ENCODE results near the gene ZFP92. TPM values are rescaled to one million over a fixed set of nuclear protein-coding genes. Genes with fewer than 3 reads are reported as not detected.

ZFP92 gene
- total RNA-seq, 1 donor from 2014 or later = not detected

- Mint-ChIP-seq H3K4me1 (peaks cover 23% of the 10 kb centered on the region), H3K27ac (no peak overlapping the region), H3K9me3 (peaks cover 33% of the 10 kb centered on the region), H3K4me3 (no peak overlapping the region), H3K36me3 (no peaks in the 10 kb centered on the region), H3K27me3 (ENCODE audit: insufficient read depth, low read depth) (peaks cover 12% of the 10 kb centered on the region)
- H3K4me3 ChIP-seq = no peak overlapping the region
- H3K4me2 ChIP-seq = no peak overlapping the region
- H3K9me3 ChIP-seq (ENCODE audit: low read depth) = no peaks in the 10 kb centered on the region
- TF ChIP-seq EZH2 (IDR thresholded peaks at IDR 0.05) (no peak), EZH2phosphoT487 (IDR thresholded peaks at IDR 0.05) (no peak), CTCF (IDR thresholded peaks at IDR 0.05) (no peak)
- no peak overlapping the region for H2AFZ ChIP-seq (replicated peaks)
- no peaks in the 10 kb centered on the region for H3K36me3 ChIP-seq
- no peak overlapping the region for H3K27ac ChIP-seq
- H3K4me1 ChIP-seq = no peaks in the 10 kb centered on the region
- peaks cover 23% of the 10 kb centered on the region for H3K27me3 ChIP-seq
- H3K9ac ChIP-seq = no peak overlapping the region
- H3K79me2 ChIP-seq (ENCODE audit: low read depth) = no peaks in the 10 kb centered on the region
- DNase-seq (ENCODE audit: low spot score) = no peak
- H3F3A ChIP-seq (ENCODE audit: low read depth) = no peaks in the 10 kb centered on the region
- H4K20me1 ChIP-seq (ENCODE audit: low read depth) = no peaks in the 10 kb centered on the region
Measured at GRCh38 chrX:153414856-153415510, 3.7 kb downstream of the ZFP92 start.

GRCh38 chrX:153416781-153417450, 5.6 kb downstream of the ZFP92 start:
- TF ChIP-seq EZH2 (IDR thresholded peaks at IDR 0.05) = no peak
- no peak for TF ChIP-seq CTCF (IDR thresholded peaks at IDR 0.05)
- TF ChIP-seq EZH2phosphoT487 (IDR thresholded peaks at IDR 0.05) = no peak
- Histone ChIP-seq H3K9ac (no peak overlapping the region), H3K9me3 (ENCODE audit: low read depth) (no peaks in the 10 kb centered on the region), H4K20me1 (ENCODE audit: low read depth) (no peaks in the 10 kb centered on the region), H3K27me3 (peaks cover 4% of the 10 kb centered on the region), H2AFZ (replicated peaks) (no peak overlapping the region), H3K27ac (no peak overlapping the region), H3K4me1 (no peaks in the 10 kb centered on the region), H3F3A (ENCODE audit: low read depth) (no peaks in the 10 kb centered on the region), H3K36me3 (no peaks in the 10 kb centered on the region), H3K4me3 (no peak overlapping the region), H3K4me2 (no peak overlapping the region), H3K79me2 (ENCODE audit: low read depth) (no peaks in the 10 kb centered on the region)
- H3K27me3 Mint-ChIP-seq (ENCODE audit: insufficient read depth, low read depth) = peaks cover 8% of the 10 kb centered on the region
- no peak for DNase-seq (ENCODE audit: low spot score)
- H3K4me3 Mint-ChIP-seq = no peak overlapping the region
- H3K27ac Mint-ChIP-seq = no peak overlapping the region
- peaks cover 19% of the 10 kb centered on the region for H3K4me1 Mint-ChIP-seq
- H3K36me3 Mint-ChIP-seq = no peaks in the 10 kb centered on the region
- H3K9me3 Mint-ChIP-seq = peaks cover 31% of the 10 kb centered on the region

- no peaks in the 10 kb centered on the region for H3K27me3 ChIP-seq
- H3K27me3 Mint-ChIP-seq (ENCODE audit: insufficient read depth, low read depth) = peaks cover 5% of the 10 kb centered on the region
- H3F3A ChIP-seq (ENCODE audit: low read depth) = no peaks in the 10 kb centered on the region
- no peak for TF ChIP-seq CTCF (IDR thresholded peaks at IDR 0.05)
- no peak for TF ChIP-seq EZH2phosphoT487 (IDR thresholded peaks at IDR 0.05)
- TF ChIP-seq EZH2 (IDR thresholded peaks at IDR 0.05) = no peak
- no peak overlapping the region for H3K4me3 Mint-ChIP-seq
- no peaks in the 10 kb centered on the region for H3K36me3 Mint-ChIP-seq
- peaks cover 27% of the 10 kb centered on the region for H3K9me3 Mint-ChIP-seq
- no peak overlapping the region for H3K9ac ChIP-seq
- DNase-seq (ENCODE audit: low spot score) = no peak
- peaks cover 12% of the 10 kb centered on the region for H3K4me1 Mint-ChIP-seq
- no peak overlapping the region for H2AFZ ChIP-seq (replicated peaks)
- no peaks in the 10 kb centered on the region for H3K36me3 ChIP-seq
- no peak overlapping the region for H3K4me3 ChIP-seq
- H3K9me3 ChIP-seq (ENCODE audit: low read depth) = no peaks in the 10 kb centered on the region
- H3K79me2 ChIP-seq (ENCODE audit: low read depth) = no peaks in the 10 kb centered on the region
- no peak overlapping the region for H3K27ac Mint-ChIP-seq
- H3K27ac ChIP-seq = no peak overlapping the region
- no peak overlapping the region for H3K4me2 ChIP-seq
- H3K4me1 ChIP-seq = no peaks in the 10 kb centered on the region
- H4K20me1 ChIP-seq (ENCODE audit: low read depth) = no peaks in the 10 kb centered on the region
Measured at GRCh38 chrX:153417637-153418036, 6.4 kb downstream of the ZFP92 start.

All from neural progenitor cell (in vitro differentiated cells).